H1 (cell line): ENCODE results near the gene MRE11. TPM values are rescaled to one million over a fixed set of nuclear protein-coding genes. Genes with fewer than 3 reads are reported as not detected.

Source experiments
- CTCF ChIA-PET: fragments of 300-600 bp; sonication (Branson Sonifier 250); formaldehyde crosslinking; loops from one replicate; lab custom pipeline; 2021; ENCODE audit not compliant: partially characterized antibody; lab: Charles Lee
- POLR2A ChIA-PET: fragments of 300-600 bp; sonication (Branson Sonifier 250); formaldehyde crosslinking; loops from one replicate; lab custom pipeline; 2021; ENCODE audit warnings: inconsistent platforms; ENCODE audit not compliant: partially characterized antibody; lab: Charles Lee
- DNase-seq, 2 experiments: peaks; one replicate each; pipeline versions ENCODE4 v3.0.0 to v3.0.0-alpha.2; 2010 to 2022; ENCODE audit warnings: low spot score in 2 of 2, low read depth in 1 of 2, mixed read lengths in 1 of 2
- FAIRE-seq: peaks from 2 replicates; lab custom pipeline; 2011; peaks lifted over from hg19 to GRCh38; lab: Jason Lieb, UNC
- H2AFZ ChIP-seq: 2 replicates; pipeline ENCODE4 v1.8.1; 2012; ENCODE audit warnings: low read length, inconsistent platforms
- H2AK5ac ChIP-seq: 2 replicates; pipeline ENCODE4 v1.6.1; 2013; ENCODE audit warnings: low read depth, low read length
- H2BK120ac ChIP-seq: replicated peaks from 2 replicates; pipeline ENCODE3; 2013; ENCODE audit warnings: low read depth, low read length, inconsistent platforms
- H2BK12ac ChIP-seq: 2 replicates; pipeline ENCODE4 v1.6.1; 2013; ENCODE audit warnings: low read depth, low read length
- H2BK15ac ChIP-seq: 2 replicates; pipeline ENCODE4 v1.6.1; 2013; ENCODE audit warnings: low read length
- H2BK20ac ChIP-seq: 2 replicates; pipeline ENCODE4 v1.6.1; 2013; ENCODE audit warnings: low read length
- H2BK5ac ChIP-seq: 2 replicates; pipeline ENCODE4 v1.6.1; 2013; ENCODE audit warnings: low read depth, low read length
- H3K14ac ChIP-seq: 2 replicates; pipeline ENCODE4 v1.6.1; 2013; ENCODE audit warnings: inconsistent platforms; ENCODE audit not compliant: insufficient read length
- H3K18ac ChIP-seq: 2 replicates; pipeline ENCODE4 v1.6.1; 2013; ENCODE audit warnings: low read length; ENCODE audit errors: extremely low read depth
- H3K23ac ChIP-seq: 2 replicates; pipeline ENCODE4 v1.6.1; 2013; ENCODE audit warnings: inconsistent platforms; ENCODE audit not compliant: insufficient read length
- H3K23me2 ChIP-seq: 2 replicates; pipeline ENCODE4 v1.6.1; 2013; ENCODE audit warnings: low read depth, low read length
- H3K27ac ChIP-seq: 2 replicates; pipeline ENCODE4 v1.6.1; 2011; ENCODE audit warnings: low read depth, low read length, inconsistent platforms
- H3K27me3 ChIP-seq, 4 experiments: replicated peaks in 1 of 4; 1 replicate in 1 of 4; 2 replicates in 3 of 4; pipeline versions ENCODE4 v1.6.1 to v1.8.1; 2011 to 2013; ENCODE audit warnings: low read length in 3 of 4, mild to moderate bottlenecking in 3 of 4, inconsistent platforms in 2 of 4, mixed read lengths in 2 of 4, moderate library complexity in 1 of 4; ENCODE audit not compliant: control insufficient read depth in 3 of 4, insufficient read depth in 3 of 4; ENCODE audit errors: extremely low read depth in 1 of 4
- H3K36me3 ChIP-seq, 4 experiments: 2 replicates each; pipeline versions ENCODE4 v1.6.1 to v1.8.1; 2011 to 2013; ENCODE audit warnings: mild to moderate bottlenecking in 4 of 4, low read length in 3 of 4, moderate library complexity in 2 of 4, control low read depth in 1 of 4, inconsistent platforms in 1 of 4; ENCODE audit not compliant: insufficient read depth in 4 of 4, control insufficient read depth in 2 of 4
- H3K4ac ChIP-seq: replicated peaks from 2 replicates; pipeline ENCODE3; 2013; ENCODE audit warnings: low read length, low read depth, mixed read lengths, inconsistent platforms; ENCODE audit not compliant: insufficient read length
- H3K4me1 ChIP-seq, 4 experiments: replicated peaks in 1 of 4; 1 replicate in 1 of 4; 2 replicates in 3 of 4; pipeline versions ENCODE4 v1.6.1 to v1.8.1; 2011 to 2013; ENCODE audit warnings: low read length in 3 of 4, inconsistent platforms in 2 of 4, mixed read lengths in 1 of 4; ENCODE audit not compliant: insufficient read depth in 4 of 4, control insufficient read depth in 3 of 4
- H3K4me2 ChIP-seq, 2 experiments: 2 replicates each; pipeline versions ENCODE4 v1.6.1 to v1.8.1; 2011 to 2013; ENCODE audit warnings: low read depth in 2 of 2, low read length in 2 of 2, control low read depth in 1 of 2, inconsistent platforms in 1 of 2, mild to moderate bottlenecking in 1 of 2; ENCODE audit not compliant: insufficient read depth in 1 of 2
- H3K4me3 ChIP-seq, 4 experiments: fragments of 200-600, 300-600 bp in 1 of 4; sonication (generic), shearing (Covaris generic), sonication (Bioruptor Twin) in 1 of 4; 2 replicates each; pipeline versions ENCODE4 v1.5.1 to v1.8.1; 2011 to 2016; ENCODE audit warnings: low read length in 4 of 4, low read depth in 3 of 4, control low read depth in 2 of 4, inconsistent platforms in 2 of 4, mild to moderate bottlenecking in 2 of 4, mixed read lengths in 1 of 4, moderate library complexity in 1 of 4; ENCODE audit not compliant: insufficient read depth in 2 of 4; ENCODE audit errors: extremely low read depth in 1 of 4
- H3K56ac ChIP-seq: replicated peaks from 2 replicates; pipeline ENCODE3; 2013; ENCODE audit warnings: low read depth, mild to moderate bottlenecking, mixed read lengths, low read length, inconsistent platforms; ENCODE audit not compliant: insufficient read length
- H3K79me1 ChIP-seq: 2 replicates; pipeline ENCODE4 v1.6.1; 2013; ENCODE audit warnings: low read depth, low read length, control low read depth
- H3K79me2 ChIP-seq, 2 experiments: 2 replicates each; pipeline versions ENCODE4 v1.6.1 to v1.8.1; 2012 to 2013; ENCODE audit warnings: low read length in 2 of 2, mild to moderate bottlenecking in 2 of 2, inconsistent platforms in 1 of 2; ENCODE audit not compliant: insufficient read depth in 2 of 2, control insufficient read depth in 1 of 2
- H3K9ac ChIP-seq, 4 experiments: replicated peaks in 1 of 4; 1 replicate in 1 of 4; 2 replicates in 3 of 4; pipeline versions ENCODE4 v1.6.1 to v1.8.1; 2011 to 2013; ENCODE audit warnings: low read depth in 3 of 4, low read length in 3 of 4, control low read depth in 2 of 4, mild to moderate bottlenecking in 2 of 4, moderate library complexity in 2 of 4, inconsistent platforms in 1 of 4; ENCODE audit errors: extremely low read depth in 1 of 4
- H3K9me3 ChIP-seq, 2 experiments: 2 replicates each; pipeline versions ENCODE4 v1.6.1 to v1.8.1; 2012 to 2013; ENCODE audit warnings: mild to moderate bottlenecking in 2 of 2, moderate library complexity in 2 of 2, control low read depth in 1 of 2, inconsistent platforms in 1 of 2, low read depth in 1 of 2, low read length in 1 of 2, mixed read lengths in 1 of 2; ENCODE audit not compliant: insufficient read depth in 2 of 2
- H4K20me1 ChIP-seq, 2 experiments: replicated peaks in 1 of 2; 2 replicates each; pipeline versions ENCODE3 to v1.8.1; 2011 to 2013; ENCODE audit warnings: inconsistent platforms in 2 of 2, low read length in 2 of 2, mild to moderate bottlenecking in 1 of 2; ENCODE audit not compliant: insufficient read depth in 2 of 2, control insufficient read depth in 1 of 2
- H4K5ac ChIP-seq: 2 replicates; pipeline ENCODE4 v1.6.1; 2013; ENCODE audit warnings: low read length, low read depth, mixed read lengths, inconsistent platforms; ENCODE audit not compliant: insufficient read length
- H4K8ac ChIP-seq: 2 replicates; pipeline ENCODE4 v1.8.0; 2013; ENCODE audit warnings: mild to moderate bottlenecking, moderate library complexity, low read length, inconsistent platforms; ENCODE audit not compliant: insufficient read depth; ENCODE audit errors: extremely low read depth
- H4K91ac ChIP-seq: replicated peaks from 2 replicates; pipeline ENCODE3; 2013; ENCODE audit warnings: low read length, mixed read lengths, inconsistent platforms; ENCODE audit not compliant: insufficient read length
- BCL11A ChIP-seq, 2 experiments: IDR thresholded peaks; one replicate each; pipeline ENCODE4 v1.6.1; 2011; ENCODE audit warnings: low read depth in 2 of 2, low read length in 2 of 2, mild to moderate bottlenecking in 2 of 2
- CEBPB ChIP-seq: IDR thresholded peaks from 2 replicates; pipeline ENCODE4 v1.6.1; 2012; ENCODE audit warnings: low read depth, low read length
- EGR1 ChIP-seq: IDR thresholded peaks from 2 replicates; pipeline ENCODE4 v1.6.1; 2011; ENCODE audit warnings: low read depth, low read length, borderline replicate concordance
- EZH2 ChIP-seq: fragments of 200-600 bp; sonication (generic); IDR thresholded peaks from 2 replicates; pipeline ENCODE4 v1.7.1; 2012; ENCODE audit warnings: low read depth, mild to moderate bottlenecking, moderate library complexity, low read length, inconsistent platforms; ENCODE audit not compliant: severe bottlenecking
- GTF2F1 ChIP-seq: IDR thresholded peaks from 2 replicates; pipeline ENCODE4 v1.6.1; 2012; ENCODE audit warnings: low read depth, low read length, improper control_type of control experiment, borderline replicate concordance
- HDAC6 ChIP-seq: IDR thresholded peaks from one replicate; pipeline ENCODE4 v1.7.1; 2012; ENCODE audit warnings: low read depth, mild to moderate bottlenecking, inconsistent platforms, low read length, moderate library complexity
- JUN ChIP-seq: IDR thresholded peaks from 2 replicates; pipeline ENCODE4 v1.6.1; 2011; ENCODE audit warnings: low read depth, mild to moderate bottlenecking, improper control_type of control experiment, low read length
- SP2 ChIP-seq: IDR thresholded peaks from 2 replicates; pipeline ENCODE4 v1.6.1; 2012; ENCODE audit warnings: mild to moderate bottlenecking, low read length, inconsistent platforms
- SRF ChIP-seq: IDR thresholded peaks from 2 replicates; pipeline ENCODE4 v1.6.1; 2011; ENCODE audit warnings: mild to moderate bottlenecking, low read depth, low read length, moderate library complexity
- TAF7 ChIP-seq: optimal IDR thresholded peaks from 2 replicates; pipeline ENCODE3; 2011; ENCODE audit warnings: low read depth, mild to moderate bottlenecking, inconsistent platforms, low read length, moderate library complexity, borderline replicate concordance
- WGBS, 2 experiments: shearing (Covaris generic) in 1 of 2; methylation state at CpG; one replicate each; pipeline versions ENCODE4 v1.1.6 to v1.1.7; 2013 to 2015; ENCODE audit warnings: low lambda C conversion rate in 2 of 2, mixed read lengths in 2 of 2, inconsistent platforms in 1 of 2, low coverage in 1 of 2, missing lambda C conversion rate in 1 of 2; ENCODE audit not compliant: insufficient replicate concordance in 2 of 2, insufficient coverage in 1 of 2, insufficient read length in 1 of 2; ENCODE audit errors: extremely low coverage in 1 of 2, missing lambda C conversion rate in 1 of 2; 5-methylcytosine and 5-hydroxymethylcytosine counted together
- polyA plus RNA-seq, 7 experiments: library from polyadenylated mRNA; depleted of rRNA in 3 of 7; stranded (reverse) in 5 of 7; unstranded in 2 of 7; fragments of >200 nt in 5 of 7; fragments of 200-250 nt in 2 of 7; gene quantifications; 1 replicate in 5 of 7; 2 replicates in 1 of 7; 4 replicates in 1 of 7; pipeline versions ENCODE4 v1.2.1 to v1.2.3, GENCODE V29; 2011 to 2013; ENCODE audit warnings: missing spikeins in 2 of 7, mixed read lengths in 2 of 7
- total RNA-seq: library from RNA; stranded (reverse); fragmentation: NEBNext Ultra II Directional; extraction: Animal tissue kit (Norgen Biotek cat#: 25700); gene quantifications from 2 replicates; pipeline ENCODE4 v1.2.1, GENCODE V29; 2021
- TF ChIP-seq, protein P1 (sequence below): IDR thresholded peaks from 2 replicates; pipeline ENCODE4 v1.6.1; 2012; ENCODE audit warnings: inconsistent platforms
- TF ChIP-seq, protein P2 (sequence below), 3 experiments: IDR thresholded peaks; 1 replicate in 2 of 3; 2 replicates in 1 of 3; pipeline versions ENCODE4 v1.5.1 to v1.6.1; 2011; ENCODE audit warnings: low read length in 3 of 3, mild to moderate bottlenecking in 3 of 3, inconsistent platforms in 2 of 3, low read depth in 1 of 3, moderate library complexity in 1 of 3; ENCODE audit not compliant: insufficient read depth in 1 of 3; ENCODE audit errors: control extremely low read depth in 1 of 3

Gene MRE11
- total and polyA plus RNA-seq, 2 of the 8 experiments (the other 6 are each of a cell fraction or from before 2014, with no cell fraction given): 7.2 to 43.4 TPM

DNA sequence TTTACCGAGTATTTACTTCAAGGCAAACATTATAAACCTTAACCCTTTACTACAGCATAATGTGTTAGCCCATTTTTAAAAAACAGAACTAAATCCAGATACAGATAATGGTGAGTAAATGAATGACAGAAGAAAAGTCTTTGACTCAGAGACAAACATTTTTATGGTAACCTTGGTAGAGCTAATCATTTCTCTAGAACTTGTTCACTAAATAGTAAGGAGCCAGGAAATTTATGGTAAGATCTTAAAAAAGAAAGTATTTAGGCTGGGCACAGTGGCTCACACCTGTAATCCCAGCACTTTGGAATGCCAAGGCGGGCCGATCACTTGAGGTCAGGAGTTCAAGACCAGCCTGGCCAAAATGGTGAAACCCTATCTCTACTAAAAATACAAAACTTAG is 38.6 kb upstream of the MRE11 start:
- 90% methylated on average over 3 of the region's 3 CpGs; no CpG with 5 or more reads in 1 of the 2 experiments for WGBS, 2 experiments
- no peak overlapping the region for H3K14ac ChIP-seq
- no peak overlapping the region for H3K4ac ChIP-seq
- H3K18ac ChIP-seq: no peak overlapping the region
- no peak for DNase-seq
- no peaks in the 10 kb centered on the region for H3K79me1 ChIP-seq
- no peaks in the 10 kb centered on the region for H3K9me3 ChIP-seq
- no peaks in the 10 kb centered on the region for H4K20me1 ChIP-seq
- H2BK5ac ChIP-seq: no peak overlapping the region
- H3K9ac ChIP-seq: no peak overlapping the region
- FAIRE-seq: no peak
- no peaks in the 10 kb centered on the region for H3K27me3 ChIP-seq
- no peak overlapping the region for H3K56ac ChIP-seq
- H4K91ac ChIP-seq: no peak overlapping the region
- no peak overlapping the region for H3K27ac ChIP-seq
- TF ChIP-seq, protein P1, sequence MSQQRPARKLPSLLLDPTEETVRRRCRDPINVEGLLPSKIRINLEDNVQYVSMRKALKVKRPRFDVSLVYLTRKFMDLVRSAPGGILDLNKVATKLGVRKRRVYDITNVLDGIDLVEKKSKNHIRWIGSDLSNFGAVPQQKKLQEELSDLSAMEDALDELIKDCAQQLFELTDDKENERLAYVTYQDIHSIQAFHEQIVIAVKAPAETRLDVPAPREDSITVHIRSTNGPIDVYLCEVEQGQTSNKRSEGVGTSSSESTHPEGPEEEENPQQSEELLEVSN: no peak
- TF ChIP-seq EGR1: no peak
- no peak for TF ChIP-seq CEBPB
- TF ChIP-seq SP2: no peak
- no peak for TF ChIP-seq EZH2
- TF ChIP-seq TAF7: no peak
- no peak for TF ChIP-seq JUN
- no peak for TF ChIP-seq HDAC6
- TF ChIP-seq, protein P2, sequence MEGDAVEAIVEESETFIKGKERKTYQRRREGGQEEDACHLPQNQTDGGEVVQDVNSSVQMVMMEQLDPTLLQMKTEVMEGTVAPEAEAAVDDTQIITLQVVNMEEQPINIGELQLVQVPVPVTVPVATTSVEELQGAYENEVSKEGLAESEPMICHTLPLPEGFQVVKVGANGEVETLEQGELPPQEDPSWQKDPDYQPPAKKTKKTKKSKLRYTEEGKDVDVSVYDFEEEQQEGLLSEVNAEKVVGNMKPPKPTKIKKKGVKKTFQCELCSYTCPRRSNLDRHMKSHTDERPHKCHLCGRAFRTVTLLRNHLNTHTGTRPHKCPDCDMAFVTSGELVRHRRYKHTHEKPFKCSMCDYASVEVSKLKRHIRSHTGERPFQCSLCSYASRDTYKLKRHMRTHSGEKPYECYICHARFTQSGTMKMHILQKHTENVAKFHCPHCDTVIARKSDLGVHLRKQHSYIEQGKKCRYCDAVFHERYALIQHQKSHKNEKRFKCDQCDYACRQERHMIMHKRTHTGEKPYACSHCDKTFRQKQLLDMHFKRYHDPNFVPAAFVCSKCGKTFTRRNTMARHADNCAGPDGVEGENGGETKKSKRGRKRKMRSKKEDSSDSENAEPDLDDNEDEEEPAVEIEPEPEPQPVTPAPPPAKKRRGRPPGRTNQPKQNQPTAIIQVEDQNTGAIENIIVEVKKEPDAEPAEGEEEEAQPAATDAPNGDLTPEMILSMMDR (IDR thresholded peaks at IDR 0.05; ENCODE audit: control extremely low read depth in 1 of 3, insufficient read depth in 1 of 3, low read depth in 1 of 3, low read length in 3 of 3): no peak
- TF ChIP-seq SRF: no peak
- no peak for TF ChIP-seq BCL11A (IDR thresholded peaks at IDR 0.05; ENCODE audit: low read depth in 2 of 2, low read length in 2 of 2)
- TF ChIP-seq GTF2F1: no peak
- no peak overlapping the region for H2BK15ac ChIP-seq
- H2BK12ac ChIP-seq: no peak overlapping the region
- no peaks in the 10 kb centered on the region for H3K23me2 ChIP-seq
- no peak overlapping the region for H2BK120ac ChIP-seq
- no peak overlapping the region for H3K4me2 ChIP-seq
- ChIA-PET CTCF (no interaction called here), POLR2A (no interaction called here)
- no peak overlapping the region for H4K5ac ChIP-seq
- H3K36me3 ChIP-seq: no peaks in the 10 kb centered on the region
- no peaks in the 10 kb centered on the region for H3K79me2 ChIP-seq
- H4K8ac ChIP-seq: no peak overlapping the region
- H3K4me3 ChIP-seq: no peak overlapping the region
- H2AFZ ChIP-seq: no peak overlapping the region
- H3K23ac ChIP-seq: no peak overlapping the region
- H3K4me1 ChIP-seq: no peaks in the 10 kb centered on the region
- H2BK20ac ChIP-seq: no peak overlapping the region
- H2AK5ac ChIP-seq: no peak overlapping the region
